Activated effector memory CD4-positive, alpha-beta T cell treated with Interleukin-2 at 50 U/mL for 16 hours (primary cell): ENCODE results near the gene MTA2.
"Not testable (repeated sequence)": the region's sequence is repeated elsewhere in the genome, so short reads cannot be mapped to it uniquely, and the experiment has no call there.

Source experiments
- DNase-seq: peaks from one replicate; pipeline ENCODE4 v3.0.0-alpha.2; 2020

MTA2 gene

GRCh38 chr11:62592146-62592815, 9.4 kb downstream of the MTA2 start:
- DNase-seq: no peak

- peak; percentile 94 for DNase-seq
These were observed 10.1 kb downstream of the MTA2 start, which contains the start of gene TUT1 for GRCh38 chr11:62591448-62592145. TSS of gene TUT1 (minus strand) at chr11:62591523. CDS start at chr11:62591485, 38 bp downstream.

- DNase-seq: no peak
These were observed 12.6 kb downstream of the MTA2 start for GRCh38 chr11:62588966-62589637.

- DNase-seq: not testable (repeated sequence)
These were observed 16.3 kb downstream of the MTA2 start for GRCh38 chr11:62585356-62585755.

GRCh38 chr11:62581735-62582134, 19.9 kb downstream of the MTA2 start:
- DNase-seq: not testable (repeated sequence)

GRCh38 chr11:62580959-62581715, 20.5 kb downstream of the MTA2 start:
- DNase-seq: no peak

GRCh38 chr11:62579252-62579651, 22.4 kb downstream of the MTA2 start:
- no peak for DNase-seq

- DNase-seq: no peak
These were observed 23.1 kb downstream of the MTA2 start for GRCh38 chr11:62578541-62578940.

GRCh38 chr11:62577046-62577714, 24.5 kb downstream of the MTA2 start:
- DNase-seq: no peak

- no peak for DNase-seq
These were observed 25.8 kb downstream of the MTA2 start for GRCh38 chr11:62575837-62576236.

GRCh38 chr11:62575156-62575555, 26.5 kb downstream of the MTA2 start:
- DNase-seq: no peak

GRCh38 chr11:62574363-62575071, 27.1 kb downstream of the MTA2 start:
- no peak for DNase-seq

GRCh38 chr11:62573592-62574362, 27.9 kb downstream of the MTA2 start, which contains the start of gene EEF1G:
TSS of gene EEF1G (minus strand) at chr11:62573891. CDS start at chr11:62573842, 49 bp downstream.
- peak; percentile 98 for DNase-seq

- peak; percentile 12 for DNase-seq
These were observed 28.6 kb downstream of the MTA2 start for GRCh38 chr11:62573006-62573591.

- DNase-seq: no peak
These were observed 29.2 kb downstream of the MTA2 start for GRCh38 chr11:62572431-62572830.

GRCh38 chr11:62571493-62571892, 30.2 kb downstream of the MTA2 start:
- DNase-seq: not testable (repeated sequence)

- DNase-seq: not testable (repeated sequence)
These were observed 30.8 kb downstream of the MTA2 start for GRCh38 chr11:62570903-62571302.

GRCh38 chr11:62569611-62570010, 32.1 kb downstream of the MTA2 start:
- DNase-seq: no peak

GRCh38 chr11:62567018-62567633, 34.5 kb downstream of the MTA2 start:
- no peak for DNase-seq

- no peak for DNase-seq
These were observed 35.4 kb downstream of the MTA2 start for GRCh38 chr11:62566247-62566646.
